DOHH2 (cell line): ENCODE data around the gene MYLIP.

Experiments used
- H3F3A ChIP-seq: fragments of 200-600 bp; sonication (generic), shearing (Covaris generic); 2 replicates; pipeline ENCODE4 v1.6.0; 2016; ENCODE audit warnings: antibody characterized with exemption, mild to moderate bottlenecking; ENCODE audit not compliant: control insufficient read depth, insufficient read depth
- H3K27ac ChIP-seq: fragments of 200-600 bp; sonication (generic); 2 replicates; pipeline ENCODE4 v1.5.1; 2014; ENCODE audit warnings: low read depth, mild to moderate bottlenecking, low read length, moderate library complexity
- H3K27me3 ChIP-seq: fragments of 200-600 bp; sonication (generic); 2 replicates; pipeline ENCODE4 v1.6.1; 2014; ENCODE audit warnings: mild to moderate bottlenecking, low read length, mixed read lengths; ENCODE audit not compliant: control insufficient read depth
- H3K36me3 ChIP-seq: fragments of 200-600 bp; sonication (generic); 2 replicates; pipeline ENCODE4 v1.6.1; 2014; ENCODE audit warnings: mild to moderate bottlenecking, low read length, moderate library complexity, mixed read lengths; ENCODE audit not compliant: control insufficient read depth
- H3K4me1 ChIP-seq: fragments of 200-600 bp; sonication (generic); 2 replicates; pipeline ENCODE4 v1.6.1; 2014; ENCODE audit warnings: mild to moderate bottlenecking, low read length, mixed read lengths; ENCODE audit not compliant: control insufficient read depth
- H3K4me2 ChIP-seq: fragments of 200-600 bp; sonication (generic); 2 replicates; pipeline ENCODE4 v1.6.0; 2014; ENCODE audit warnings: mild to moderate bottlenecking, low read length, moderate library complexity
- H3K4me3 ChIP-seq: fragments of 200-600 bp; sonication (generic); 2 replicates; pipeline ENCODE4 v1.5.1; 2014; ENCODE audit warnings: mild to moderate bottlenecking, low read length, mixed read lengths
- H3K79me2 ChIP-seq: fragments of 200-600 bp; sonication (generic); 2 replicates; pipeline ENCODE4 v1.6.1; 2014; ENCODE audit warnings: mild to moderate bottlenecking, low read length, mixed read lengths; ENCODE audit not compliant: control insufficient read depth
- H3K9me2 ChIP-seq: fragments of 200-600 bp; sonication (generic); replicated peaks from 2 replicates; pipeline ENCODE4 v1.6.1; 2014; ENCODE audit warnings: mild to moderate bottlenecking, low read length, mixed read lengths; ENCODE audit not compliant: control insufficient read depth
- H3K9me3 ChIP-seq: fragments of 200-600 bp; sonication (generic); 2 replicates; pipeline ENCODE4 v1.6.1; 2014; ENCODE audit warnings: antibody characterized with exemption, low read length, mixed read lengths; ENCODE audit not compliant: control insufficient read depth, insufficient read depth
- H4K20me1 ChIP-seq: fragments of 200-600 bp; sonication (generic); 2 replicates; pipeline ENCODE4 v1.6.0; 2014; ENCODE audit warnings: low read depth, mild to moderate bottlenecking, antibody characterized with exemption, low read length, moderate library complexity; ENCODE audit not compliant: control insufficient read depth, insufficient read depth
- EZH2phosphoT487 ChIP-seq: fragments of 200-600 bp; sonication (generic); IDR thresholded peaks from 2 replicates; pipeline ENCODE4 v1.6.1; 2017; ENCODE audit warnings: borderline replicate concordance, mild to moderate bottlenecking, antibody characterized with exemption, low read length, moderate library complexity, mixed read lengths
- TF ChIP-seq, protein P1 (sequence below): fragments of 200-600 bp; sonication (generic); IDR thresholded peaks from one replicate; pipeline ENCODE4 v1.5.1; 2014; ENCODE audit warnings: antibody characterized with exemption, mild to moderate bottlenecking, low read depth, low read length; ENCODE audit not compliant: poor library complexity, severe bottlenecking

The MYLIP gene

DNA sequence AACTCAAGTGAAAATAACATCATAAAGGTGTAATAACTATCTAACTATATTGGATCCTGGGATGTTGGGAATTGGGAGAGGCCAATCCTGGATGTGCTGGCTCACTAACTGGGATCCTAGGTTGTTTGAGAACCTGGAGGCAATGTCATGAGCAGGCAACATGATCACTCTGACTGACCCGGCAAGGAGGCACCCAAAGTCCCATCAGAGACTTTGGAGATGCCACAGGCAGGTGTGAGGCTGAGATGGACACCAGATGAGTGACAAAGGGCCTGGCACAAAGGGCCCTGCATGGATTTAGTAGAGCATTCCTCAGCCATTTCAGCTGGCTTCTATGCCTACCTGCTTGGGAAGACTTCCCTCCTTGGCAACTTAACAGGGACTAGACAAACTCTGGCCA lies 38.4 kb upstream of the MYLIP start:
- no peaks in the 10 kb centered on the region for H3K4me1 ChIP-seq
- H3K36me3 ChIP-seq = no peaks in the 10 kb centered on the region
- no peak overlapping the region for H3K4me2 ChIP-seq
- no peak for TF ChIP-seq EZH2phosphoT487
- TF ChIP-seq, protein P1, sequence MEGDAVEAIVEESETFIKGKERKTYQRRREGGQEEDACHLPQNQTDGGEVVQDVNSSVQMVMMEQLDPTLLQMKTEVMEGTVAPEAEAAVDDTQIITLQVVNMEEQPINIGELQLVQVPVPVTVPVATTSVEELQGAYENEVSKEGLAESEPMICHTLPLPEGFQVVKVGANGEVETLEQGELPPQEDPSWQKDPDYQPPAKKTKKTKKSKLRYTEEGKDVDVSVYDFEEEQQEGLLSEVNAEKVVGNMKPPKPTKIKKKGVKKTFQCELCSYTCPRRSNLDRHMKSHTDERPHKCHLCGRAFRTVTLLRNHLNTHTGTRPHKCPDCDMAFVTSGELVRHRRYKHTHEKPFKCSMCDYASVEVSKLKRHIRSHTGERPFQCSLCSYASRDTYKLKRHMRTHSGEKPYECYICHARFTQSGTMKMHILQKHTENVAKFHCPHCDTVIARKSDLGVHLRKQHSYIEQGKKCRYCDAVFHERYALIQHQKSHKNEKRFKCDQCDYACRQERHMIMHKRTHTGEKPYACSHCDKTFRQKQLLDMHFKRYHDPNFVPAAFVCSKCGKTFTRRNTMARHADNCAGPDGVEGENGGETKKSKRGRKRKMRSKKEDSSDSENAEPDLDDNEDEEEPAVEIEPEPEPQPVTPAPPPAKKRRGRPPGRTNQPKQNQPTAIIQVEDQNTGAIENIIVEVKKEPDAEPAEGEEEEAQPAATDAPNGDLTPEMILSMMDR = no peak
- peaks cover 7% of the 10 kb centered on the region for H3K27me3 ChIP-seq
- no peak overlapping the region for H3K27ac ChIP-seq
- no peaks in the 10 kb centered on the region for H3F3A ChIP-seq
- H3K9me2 ChIP-seq = no peaks in the 10 kb centered on the region
- no peak overlapping the region for H3K4me3 ChIP-seq
- no peaks in the 10 kb centered on the region for H4K20me1 ChIP-seq
- no peaks in the 10 kb centered on the region for H3K79me2 ChIP-seq
- H3K9me3 ChIP-seq = no peaks in the 10 kb centered on the region

DNA sequence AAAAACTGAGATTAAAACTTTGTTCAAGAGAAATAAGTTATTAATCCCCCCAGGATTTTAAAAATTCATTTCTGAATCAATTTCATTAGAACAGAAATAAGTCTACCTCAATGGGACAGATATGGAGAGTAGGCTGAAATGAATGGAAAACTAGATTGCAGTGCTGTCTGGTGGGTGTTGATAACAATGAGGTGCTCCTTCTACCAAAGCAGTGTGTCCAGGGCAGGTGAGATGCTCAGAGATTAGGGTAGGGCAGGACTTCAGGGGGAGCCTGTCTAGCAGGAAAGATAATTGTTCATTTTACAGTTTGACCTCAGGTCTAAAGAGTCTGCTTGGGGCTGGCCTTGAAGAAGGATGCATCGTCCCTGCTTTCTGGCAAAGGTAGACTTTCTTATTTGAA lies 38.0 kb upstream of the MYLIP start:
- Histone ChIP-seq H3K9me3 (no peaks in the 10 kb centered on the region), H3K4me3 (no peak overlapping the region), H3K27me3 (peaks cover 7% of the 10 kb centered on the region), H3K27ac (no peak overlapping the region), H3K4me1 (no peaks in the 10 kb centered on the region), H3K9me2 (no peaks in the 10 kb centered on the region), H3K79me2 (no peaks in the 10 kb centered on the region), H3F3A (no peaks in the 10 kb centered on the region), H3K4me2 (no peak overlapping the region), H3K36me3 (no peaks in the 10 kb centered on the region), H4K20me1 (no peaks in the 10 kb centered on the region)
- no peak for TF ChIP-seq EZH2phosphoT487
- TF ChIP-seq, protein P1 = no peak

DNA sequence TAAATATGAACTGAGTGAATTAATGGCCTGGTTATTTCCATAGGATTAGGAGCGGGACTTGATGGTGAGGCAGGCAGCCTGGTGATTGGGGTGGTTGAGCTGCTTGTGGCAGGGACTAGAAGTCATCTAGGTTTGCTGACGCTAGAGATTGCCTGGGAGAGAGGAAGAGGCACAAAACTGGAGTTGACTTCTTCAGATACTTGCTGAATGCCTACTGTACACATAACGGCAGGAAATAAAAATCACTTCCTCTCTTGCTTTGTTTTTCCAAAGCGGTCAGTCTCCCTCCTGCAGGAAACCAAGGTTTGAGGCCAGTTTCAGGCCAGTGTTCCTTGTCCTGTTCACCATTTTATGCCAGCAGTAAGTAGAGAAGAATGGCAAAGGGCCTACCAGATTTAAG lies 36.7 kb upstream of the MYLIP start:
- no peak for TF ChIP-seq EZH2phosphoT487
- TF ChIP-seq, protein P1 = no peak

GRCh38 chr6:16092990-16093389 lies 35.9 kb upstream of the MYLIP start:
- H3K9me3 ChIP-seq = no peaks in the 10 kb centered on the region
- no peak overlapping the region for H3K4me3 ChIP-seq
- no peaks in the 10 kb centered on the region for H4K20me1 ChIP-seq
- H3K36me3 ChIP-seq = no peaks in the 10 kb centered on the region
- H3F3A ChIP-seq = no peaks in the 10 kb centered on the region
- H3K4me2 ChIP-seq = no peak overlapping the region
- TF ChIP-seq, protein P1 = no peak
- H3K79me2 ChIP-seq = no peaks in the 10 kb centered on the region
- no peaks in the 10 kb centered on the region for H3K9me2 ChIP-seq
- no peaks in the 10 kb centered on the region for H3K4me1 ChIP-seq
- no peak overlapping the region for H3K27ac ChIP-seq
- H3K27me3 ChIP-seq = peaks cover 7% of the 10 kb centered on the region

More for the DNA sequence above, 36.7 kb upstream of the MYLIP start:
- H3K4me3 ChIP-seq = no peak overlapping the region
- H3K27me3 ChIP-seq = peaks cover 7% of the 10 kb centered on the region
- no peaks in the 10 kb centered on the region for H3K9me3 ChIP-seq
- no peak overlapping the region for H3K4me2 ChIP-seq
- H3K4me1 ChIP-seq = no peaks in the 10 kb centered on the region
- H3K36me3 ChIP-seq = no peaks in the 10 kb centered on the region
- H4K20me1 ChIP-seq = no peaks in the 10 kb centered on the region
- H3K27ac ChIP-seq = no peak overlapping the region
- no peaks in the 10 kb centered on the region for H3F3A ChIP-seq
- no peaks in the 10 kb centered on the region for H3K79me2 ChIP-seq
- H3K9me2 ChIP-seq = no peaks in the 10 kb centered on the region
